Stimulated activated CD4-positive, alpha-beta T cell treated with anti-CD3 and anti-CD28 coated beads, Interleukin-1b, Interleukin-23, amount 100 ng/mL, for 1 hour (primary cell): ENCODE results near the gene OTOP1.
"Not testable (repeated sequence)": the region's sequence is repeated elsewhere in the genome, so short reads cannot be mapped to it uniquely, and the experiment has no call there.

Experiments
- DNase-seq, 2 donors: peaks; one replicate each; pipeline ENCODE4 v3.0.0-alpha.2; 2020; ENCODE audit warnings: low read depth in 2 of 2

The OTOP1 gene

DNA sequence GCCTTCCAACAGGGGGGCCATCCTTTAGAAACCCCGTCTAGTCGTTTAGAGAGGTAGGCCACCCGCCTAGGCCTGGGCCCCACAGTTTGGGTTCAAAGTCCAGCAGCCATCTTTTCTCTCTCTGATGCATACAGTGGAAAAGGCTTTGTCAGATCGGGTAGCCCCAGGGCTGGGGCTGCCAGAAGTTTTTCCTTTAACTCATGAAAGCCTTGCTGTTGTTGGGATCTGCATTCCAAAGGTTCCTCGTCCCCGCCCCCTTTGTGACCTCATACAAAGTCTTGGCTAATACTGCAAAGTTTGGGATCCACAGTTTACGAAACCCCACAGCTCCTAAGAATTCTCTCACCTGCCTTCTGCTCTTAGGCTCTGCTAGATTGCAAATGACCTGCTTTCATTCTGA, 64.5 kb downstream of the OTOP1 start:
- not testable (repeated sequence) for DNase-seq

DNA sequence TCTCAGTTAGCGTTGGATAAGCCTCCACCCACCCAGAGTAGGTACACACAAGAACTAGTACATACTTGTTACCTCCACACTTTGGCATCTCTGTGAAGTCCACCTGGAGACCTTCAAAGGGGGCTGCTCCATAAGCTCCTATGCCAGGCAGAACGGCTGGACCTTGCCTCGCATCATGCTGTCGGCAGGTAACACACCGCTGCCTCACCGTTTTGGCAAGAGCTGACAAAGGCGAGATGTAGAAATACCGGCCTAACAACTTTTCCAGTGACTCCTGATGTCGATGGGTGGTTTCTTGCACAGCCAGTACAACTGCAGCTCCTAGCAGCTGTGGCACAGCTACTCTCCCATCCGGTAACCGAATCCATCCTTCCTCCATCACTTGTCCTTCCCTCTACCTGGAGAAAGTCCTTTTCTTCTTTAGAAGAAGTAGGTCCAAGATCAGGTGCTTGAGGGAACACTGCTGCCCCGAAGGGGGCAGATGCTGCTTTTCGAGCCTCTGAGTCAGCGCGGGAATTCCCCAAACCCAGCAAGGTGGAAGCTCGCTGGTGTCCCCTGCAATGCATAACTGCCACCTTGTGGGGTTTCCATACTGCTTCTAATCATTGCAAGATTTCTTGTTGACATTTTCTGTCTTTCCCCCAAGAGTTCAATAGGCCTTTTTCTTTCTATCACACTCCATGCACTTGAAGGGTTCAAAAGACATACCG, 65.6 kb downstream of the OTOP1 start:
- not testable (repeated sequence) for DNase-seq

DNA sequence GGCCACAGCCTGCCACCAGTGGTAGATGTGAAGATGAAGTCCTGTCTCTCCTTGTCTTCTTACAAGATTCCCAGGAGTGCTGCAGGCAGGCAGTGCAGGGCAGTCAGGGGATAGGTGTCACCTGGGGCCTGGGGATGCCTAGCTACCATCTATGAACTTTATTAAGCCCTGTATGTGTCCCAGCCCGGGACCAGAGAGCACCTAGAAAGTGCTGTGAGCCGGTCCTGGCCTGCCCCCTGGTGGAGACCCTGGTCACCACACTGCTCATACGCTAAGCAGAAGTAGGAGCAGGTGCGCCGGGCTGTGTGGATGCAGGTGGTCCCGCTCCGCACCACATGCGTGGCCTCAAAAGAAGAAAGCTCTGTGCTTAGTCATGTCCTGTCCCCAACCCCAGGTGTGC, 81.1 kb downstream of the OTOP1 start:
- DNase-seq: not testable (repeated sequence)

DNA sequence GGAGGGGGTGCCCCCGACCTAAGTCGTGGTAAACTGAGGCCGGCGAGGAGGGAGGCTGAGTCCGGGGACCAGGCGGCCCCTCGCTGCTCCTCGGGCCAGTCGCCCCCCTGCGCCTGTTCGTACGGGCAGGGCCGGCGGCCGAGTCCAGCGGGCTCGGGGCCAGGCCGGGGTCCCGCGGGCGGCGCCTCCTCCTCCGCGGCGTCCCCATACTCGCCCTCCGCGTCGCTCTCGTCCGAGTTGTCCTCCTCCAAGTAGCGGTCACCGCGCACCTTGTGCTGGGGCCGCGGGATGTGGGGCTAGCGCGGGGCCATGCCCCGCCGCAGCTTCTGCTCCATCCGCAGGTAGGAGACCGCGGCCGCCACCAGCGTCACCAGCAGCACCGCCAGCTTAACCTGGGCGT, 83.4 kb downstream of the OTOP1 start:
- DNase-seq: not testable (repeated sequence)

DNA sequence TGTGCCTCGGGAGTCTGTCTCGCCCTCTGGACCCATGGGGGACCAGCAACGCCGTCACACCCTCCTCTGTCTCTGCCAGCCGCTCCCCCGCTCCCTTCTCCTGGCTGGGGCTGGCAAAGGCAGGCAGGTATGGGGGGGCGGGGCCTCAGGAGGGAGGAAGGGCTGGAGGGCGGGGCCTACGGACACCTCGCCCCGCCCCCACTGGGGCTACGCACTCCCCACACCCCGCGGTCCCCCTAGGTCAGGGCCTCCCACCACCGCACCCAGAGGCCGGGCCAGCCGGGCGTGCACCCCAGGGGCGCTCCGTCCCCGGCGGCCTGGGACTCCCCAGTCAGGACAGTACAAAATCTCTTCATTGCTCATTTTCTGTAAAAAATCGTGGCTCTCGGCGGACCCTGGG, 84.0 kb downstream of the OTOP1 start:
- not testable (repeated sequence) for DNase-seq

DNA sequence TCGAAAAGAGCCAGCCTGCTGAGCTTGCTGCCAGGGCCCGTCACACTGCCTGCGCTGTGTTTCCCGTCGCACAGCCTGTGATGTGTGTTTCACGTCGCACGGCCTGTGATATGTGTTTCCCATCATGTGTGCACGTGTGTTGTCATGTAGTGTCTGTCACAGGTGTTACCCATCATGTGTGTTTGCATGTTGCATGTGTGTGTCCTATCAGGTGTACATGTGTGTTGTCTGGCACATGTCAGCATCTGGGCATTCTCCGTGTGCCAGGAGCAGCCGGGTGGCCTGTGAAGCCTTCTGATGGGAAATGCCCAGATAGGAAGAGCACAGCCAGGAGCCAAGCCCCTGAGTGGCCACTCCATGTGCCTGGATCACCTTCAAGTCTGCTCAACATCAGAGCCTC, 85.5 kb downstream of the OTOP1 start:
- not testable (repeated sequence) for DNase-seq
